ENCODE measurements around the gene KLF7. TPM values are rescaled to one million over a fixed set of nuclear protein-coding genes. Genes with fewer than 3 reads are reported as not detected.

The KLF7 gene
- total RNA-seq, 1 donor from 2014 or later: 5.2 TPM

GRCh38 chr2:207166039-207166348, 246 bp upstream of the KLF7 start:
- H3K36me3 ChIP-seq: no peaks in the 10 kb centered on the region
- Mint-ChIP-seq H3K9me3 (peaks cover 6% of the 10 kb centered on the region), H3K27me3 (ENCODE audit: insufficient read depth, low read depth) (peaks cover 12% of the 10 kb centered on the region), H3K4me1 (peaks cover 44% of the 10 kb centered on the region), H3K27ac (peak overlapping the region; percentile 99), H3K4me3 (peak overlapping the region; percentile 95), H3K36me3 (peaks cover 4% of the 10 kb centered on the region)
- peaks cover 33% of the 10 kb centered on the region for H3K4me1 ChIP-seq
- H3K9me3 ChIP-seq (ENCODE audit: low read depth): no peaks in the 10 kb centered on the region
- H4K20me1 ChIP-seq (ENCODE audit: low read depth): peaks cover 24% of the 10 kb centered on the region
- H3K27ac ChIP-seq: peak overlapping the region; percentile 100
- no peak overlapping the region for H2AFZ ChIP-seq (replicated peaks)
- peak overlapping the region; percentile 99 for H3K9ac ChIP-seq
- peaks cover 15% of the 10 kb centered on the region for H3K27me3 ChIP-seq
- H3K79me2 ChIP-seq (ENCODE audit: low read depth): peaks cover 21% of the 10 kb centered on the region
- DNase-seq (ENCODE audit: low spot score): peak; percentile 99
- TF ChIP-seq EZH2 (IDR thresholded peaks at IDR 0.05) (peak; percentile 4), EZH2phosphoT487 (IDR thresholded peaks at IDR 0.05) (no peak)
- H3K4me2 ChIP-seq: peak overlapping the region; percentile 97
- peaks cover 33% of the 10 kb centered on the region for H3F3A ChIP-seq (ENCODE audit: low read depth)
- H3K4me3 ChIP-seq: peak overlapping the region; percentile 74

GRCh38 chr2:207164006-207164831, 1.5 kb downstream of the KLF7 start:
- Histone ChIP-seq H2AFZ (replicated peaks) (no peak overlapping the region), H3K27me3 (peaks cover 15% of the 10 kb centered on the region), H3K9ac (peak overlapping the region; percentile 6), H3K4me1 (peaks cover 46% of the 10 kb centered on the region), H3K4me2 (peak overlapping the region; percentile 97), H3K27ac (no peak overlapping the region), H3F3A (ENCODE audit: low read depth) (peaks cover 33% of the 10 kb centered on the region), H3K4me3 (peak overlapping the region; percentile 74), H3K79me2 (ENCODE audit: low read depth) (peaks cover 30% of the 10 kb centered on the region), H4K20me1 (ENCODE audit: low read depth) (peaks cover 33% of the 10 kb centered on the region), H3K9me3 (ENCODE audit: low read depth) (no peaks in the 10 kb centered on the region), H3K36me3 (no peaks in the 10 kb centered on the region)
- Mint-ChIP-seq H3K4me1 (peaks cover 56% of the 10 kb centered on the region), H3K36me3 (peaks cover 2% of the 10 kb centered on the region), H3K4me3 (peak overlapping the region; percentile 95), H3K27me3 (ENCODE audit: insufficient read depth, low read depth) (peaks cover 16% of the 10 kb centered on the region), H3K9me3 (peaks cover 2% of the 10 kb centered on the region), H3K27ac (peak overlapping the region; percentile 96)
- TF ChIP-seq EZH2 (IDR thresholded peaks at IDR 0.05) (no peak), EZH2phosphoT487 (IDR thresholded peaks at IDR 0.05) (no peak), CTCF (IDR thresholded peaks at IDR 0.05) (no peak)
- peak; percentile 36 for DNase-seq (ENCODE audit: low spot score)

GRCh38 chr2:207163756-207164005, 2.1 kb downstream of the KLF7 start:
- no peak overlapping the region for H3K27ac Mint-ChIP-seq
- H3K27me3 ChIP-seq: peaks cover 15% of the 10 kb centered on the region
- no peaks in the 10 kb centered on the region for H3K36me3 ChIP-seq
- H3K4me1 Mint-ChIP-seq: peaks cover 56% of the 10 kb centered on the region
- DNase-seq (ENCODE audit: low spot score): no peak
- H3K4me1 ChIP-seq: peaks cover 46% of the 10 kb centered on the region
- H3K4me3 ChIP-seq: peak overlapping the region; percentile 74
- H3F3A ChIP-seq (ENCODE audit: low read depth): peaks cover 33% of the 10 kb centered on the region
- peak overlapping the region; percentile 95 for H3K4me3 Mint-ChIP-seq
- peak overlapping the region; percentile 97 for H3K4me2 ChIP-seq
- peaks cover 33% of the 10 kb centered on the region for H4K20me1 ChIP-seq (ENCODE audit: low read depth)
- H3K27ac ChIP-seq: no peak overlapping the region
- H2AFZ ChIP-seq (replicated peaks): no peak overlapping the region
- TF ChIP-seq CTCF (IDR thresholded peaks at IDR 0.05) (no peak), EZH2 (IDR thresholded peaks at IDR 0.05) (no peak), EZH2phosphoT487 (IDR thresholded peaks at IDR 0.05) (no peak)
- no peaks in the 10 kb centered on the region for H3K9me3 ChIP-seq (ENCODE audit: low read depth)
- peaks cover 31% of the 10 kb centered on the region for H3K79me2 ChIP-seq (ENCODE audit: low read depth)
- H3K9me3 Mint-ChIP-seq: peaks cover 2% of the 10 kb centered on the region
- H3K27me3 Mint-ChIP-seq (ENCODE audit: insufficient read depth, low read depth): peaks cover 16% of the 10 kb centered on the region
- H3K9ac ChIP-seq: no peak overlapping the region
- H3K36me3 Mint-ChIP-seq: peaks cover 2% of the 10 kb centered on the region

Data from neural progenitor cell (in vitro differentiated cells).